ENCODE measurements around the gene TAF4.

DNA sequence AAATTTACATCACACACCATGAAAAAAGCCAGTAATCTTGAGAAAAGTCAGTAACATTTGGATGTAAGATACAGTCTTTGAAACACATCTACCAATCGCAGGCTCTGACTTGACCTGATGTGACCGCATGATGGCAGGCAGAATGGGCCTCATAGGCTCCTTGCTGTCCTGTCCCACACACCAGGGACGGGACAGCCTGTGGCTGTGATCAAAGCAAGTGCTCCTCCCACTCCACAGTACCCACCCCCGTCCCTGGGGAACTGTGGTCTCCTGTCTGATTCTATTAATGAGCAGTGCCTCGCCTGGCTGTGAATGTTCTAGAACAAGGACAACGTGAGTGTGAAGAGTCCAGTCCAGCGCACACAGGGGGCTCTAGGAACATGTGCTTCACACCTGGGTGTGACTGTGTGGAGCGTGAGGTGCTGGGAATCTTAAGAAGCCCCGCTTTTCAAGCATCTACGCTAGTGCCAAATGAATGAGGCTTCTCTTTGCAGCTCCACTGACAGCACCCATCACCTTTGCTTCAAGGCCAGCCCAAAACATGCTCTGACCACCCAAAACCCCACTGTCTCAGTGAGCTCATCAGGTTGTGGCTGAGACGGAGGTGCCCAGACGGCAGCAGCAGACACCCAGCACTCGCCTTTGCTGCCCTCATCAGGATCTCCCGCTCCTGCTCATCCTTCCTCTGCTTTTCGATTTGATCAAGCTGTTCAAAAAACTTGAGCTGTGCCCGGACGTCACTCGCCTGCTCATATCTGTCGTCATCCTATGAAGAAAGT is 67.1 kb downstream of the TAF4 start:
- no peak for TF ChIP-seq RAD21 (conservative IDR thresholded peaks at IDR 0.05)
- TF ChIP-seq SMC3 (conservative IDR thresholded peaks at IDR 0.05; ENCODE audit: poor library complexity), result no peak
